ENCODE results near the gene GGA2.

GGA2 gene

GRCh38 chr16:23504076-23504452 lies 6.2 kb downstream of the GGA2 start:
- TF ChIP-seq CTCF (IDR thresholded peaks at IDR 0.05; ENCODE audit: low read length, missing control alignments) = no peak
- DNase-seq (ENCODE audit: low read depth) = peak; percentile 66
- H3K4me3 ChIP-seq (replicated peaks; ENCODE audit: low read depth, low read length) = no peak overlapping the region

DNA sequence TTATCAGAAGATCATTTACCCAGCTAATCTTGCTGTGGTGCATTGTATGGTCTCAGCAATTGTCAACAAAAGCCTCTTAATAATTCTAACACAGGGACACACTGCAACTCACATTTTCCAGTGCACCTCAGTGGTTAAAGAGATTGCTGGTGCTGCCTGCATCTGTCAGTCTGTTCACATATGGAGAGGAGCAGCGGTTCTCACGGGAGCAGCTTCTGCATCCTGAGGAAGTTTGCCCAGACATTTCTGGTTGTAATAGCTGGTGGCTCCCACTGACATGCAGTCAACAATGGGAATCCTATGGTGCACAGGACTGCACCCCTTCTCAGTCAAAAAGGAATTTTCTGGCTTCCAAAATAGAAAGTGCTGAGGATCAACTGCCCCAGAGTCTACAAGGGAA lies 7.8 kb downstream of the GGA2 start:
- TF ChIP-seq CTCF (IDR thresholded peaks at IDR 0.05; ENCODE audit: low read length, missing control alignments) = no peak
- no peak for DNase-seq (ENCODE audit: low read depth)

DNA sequence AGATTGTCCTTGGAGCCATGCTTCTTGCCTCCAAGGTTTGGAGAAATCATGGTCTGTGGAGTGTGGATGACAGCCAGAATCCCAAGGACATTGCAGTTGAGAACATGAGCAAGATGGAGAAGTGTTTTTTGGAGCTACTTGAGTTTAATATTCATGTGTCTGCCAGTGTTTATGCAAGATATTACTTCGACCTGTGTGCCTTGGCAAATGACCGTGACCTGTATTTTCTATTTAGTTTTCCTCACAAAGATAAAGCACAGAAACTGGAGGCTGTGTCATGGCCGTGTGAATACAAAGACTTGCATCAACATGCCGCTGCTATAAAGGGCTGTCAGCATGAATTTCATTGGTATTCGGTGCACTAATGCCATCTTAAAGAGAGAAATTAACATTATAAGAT lies 9.0 kb downstream of the GGA2 start:
- no peak overlapping the region for H3K4me3 ChIP-seq (replicated peaks; ENCODE audit: low read depth, low read length)
- TF ChIP-seq CTCF (IDR thresholded peaks at IDR 0.05; ENCODE audit: low read length, missing control alignments) = no peak
- no peak for DNase-seq (ENCODE audit: low read depth)

More for the DNA sequence above, 7.8 kb downstream of the GGA2 start:
- no peak overlapping the region for H3K4me3 ChIP-seq (replicated peaks; ENCODE audit: low read depth, low read length)

GRCh38 chr16:23500862-23501225 lies 9.4 kb downstream of the GGA2 start:
- no peak for DNase-seq (ENCODE audit: low read depth)
- no peak overlapping the region for H3K4me3 ChIP-seq (replicated peaks; ENCODE audit: low read depth, low read length)
- TF ChIP-seq CTCF (IDR thresholded peaks at IDR 0.05; ENCODE audit: low read length, missing control alignments) = no peak

DNA sequence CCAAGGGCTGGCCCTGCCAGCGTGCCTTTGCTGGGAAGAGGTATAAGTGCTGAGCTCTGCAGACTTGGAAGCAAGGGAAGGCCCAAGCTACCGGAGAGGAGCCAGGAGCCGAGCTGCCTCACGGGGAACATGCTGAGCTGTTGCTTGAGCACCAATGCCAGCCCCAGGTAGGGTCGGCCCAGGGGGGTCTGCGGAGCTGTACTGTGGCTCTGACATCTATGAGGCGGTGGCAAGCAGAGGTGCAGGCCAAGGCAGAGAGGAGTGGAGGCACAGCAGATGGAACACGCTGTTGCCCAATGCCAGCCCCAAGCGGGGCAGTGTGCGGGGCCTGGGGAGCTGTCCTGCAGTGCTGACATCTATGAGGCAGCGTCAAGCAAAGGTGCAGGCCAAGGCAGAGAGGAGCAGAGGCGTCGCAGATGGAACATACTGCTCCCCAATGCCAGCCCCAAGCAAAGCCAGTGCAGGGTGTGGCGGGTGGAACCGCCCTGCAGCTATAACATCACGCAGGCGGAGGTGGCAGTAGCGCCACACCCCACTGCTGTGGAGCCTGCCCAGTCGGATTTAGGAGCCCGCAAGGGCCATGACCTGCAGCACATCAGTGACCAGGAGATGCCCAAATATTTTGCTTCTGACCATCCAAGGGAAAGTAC lies 10.0 kb downstream of the GGA2 start:
- H3K4me3 ChIP-seq (replicated peaks; ENCODE audit: low read depth, low read length) = no peak overlapping the region
- DNase-seq (ENCODE audit: low read depth) = no peak
- no peak for TF ChIP-seq CTCF (IDR thresholded peaks at IDR 0.05; ENCODE audit: low read length, missing control alignments)

DNA sequence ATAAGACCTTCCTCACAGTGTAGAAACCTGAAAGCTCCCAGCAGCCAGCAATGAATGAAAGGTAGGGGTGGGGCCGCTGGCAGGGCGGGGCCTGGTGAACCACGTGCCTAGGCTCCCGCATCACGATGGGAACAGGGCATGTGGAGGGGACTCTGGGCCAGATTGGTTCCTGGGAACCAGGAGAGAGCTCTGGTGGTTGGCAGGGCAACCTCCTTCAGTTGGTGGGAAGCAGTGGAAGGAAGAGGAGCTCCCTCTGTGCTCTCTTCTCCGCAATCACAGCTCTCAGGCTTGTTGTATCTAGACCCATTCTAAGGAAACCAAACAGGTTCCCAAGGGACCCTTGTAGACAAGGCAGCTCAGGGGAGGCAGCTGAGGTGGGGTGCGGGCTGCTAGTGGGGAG lies 10.5 kb downstream of the GGA2 start:
- TF ChIP-seq CTCF (IDR thresholded peaks at IDR 0.05; ENCODE audit: low read length, missing control alignments) = no peak
- H3K4me3 ChIP-seq (replicated peaks; ENCODE audit: low read depth, low read length) = no peak overlapping the region
- DNase-seq (ENCODE audit: low read depth) = no peak

DNA sequence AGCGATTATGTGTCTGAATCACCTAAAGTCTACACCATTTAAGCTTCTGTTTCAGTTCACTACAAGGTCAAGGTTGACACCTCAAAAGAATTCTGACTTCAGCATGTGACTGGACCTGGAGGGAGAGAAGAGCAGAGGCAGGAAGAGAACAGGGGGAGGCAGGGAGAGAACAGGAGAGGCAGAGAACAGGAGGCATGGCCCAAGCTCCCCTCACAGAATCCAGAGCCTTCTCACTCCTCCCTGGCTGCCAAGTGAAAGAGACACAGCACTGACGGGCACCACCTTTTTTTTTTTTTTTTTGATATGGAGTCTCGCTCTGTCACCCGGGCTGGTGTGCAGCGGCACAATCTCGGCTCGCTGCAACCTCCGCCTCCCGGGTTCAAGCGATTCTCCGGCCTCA lies 11.4 kb downstream of the GGA2 start:
- H3K4me3 ChIP-seq (replicated peaks; ENCODE audit: low read depth, low read length) = no peak overlapping the region
- no peak for DNase-seq (ENCODE audit: low read depth)
- TF ChIP-seq CTCF (IDR thresholded peaks at IDR 0.05; ENCODE audit: low read length, missing control alignments) = no peak
